Trophoblast cell (in vitro differentiated cells and primary cell): Measurements from ENCODE around the gene VOPP1.

ENCODE experiments used
- DNase-seq, 2 donors: peaks; one replicate each; pipeline ENCODE4 v3.0.0-alpha.2; 2016
- H2AFZ ChIP-seq: 2 replicates; pipeline ENCODE4 v1.6.1; 2013; ENCODE audit warnings: low read length, moderate library complexity, mild to moderate bottlenecking; ENCODE audit not compliant: insufficient read depth, poor library complexity
- H2AK5ac ChIP-seq: 2 replicates; pipeline ENCODE4 v1.6.1; 2013; ENCODE audit warnings: mild to moderate bottlenecking, low read length
- H2BK120ac ChIP-seq: 2 replicates; pipeline ENCODE4 v1.6.1; 2013; ENCODE audit warnings: low read length, mild to moderate bottlenecking, moderate library complexity; ENCODE audit not compliant: insufficient read depth, poor library complexity
- H2BK12ac ChIP-seq: 2 replicates; pipeline ENCODE4 v1.6.1; 2013; ENCODE audit warnings: mild to moderate bottlenecking, low read length, moderate library complexity
- H2BK5ac ChIP-seq: 2 replicates; pipeline ENCODE4 v1.6.1; 2013; ENCODE audit warnings: low read length, low read depth, moderate library complexity, mild to moderate bottlenecking; ENCODE audit not compliant: poor library complexity
- H3K14ac ChIP-seq: 2 replicates; pipeline ENCODE4 v1.6.1; 2013; ENCODE audit warnings: mild to moderate bottlenecking, low read length
- H3K18ac ChIP-seq: 2 replicates; pipeline ENCODE4 v1.6.1; 2013; ENCODE audit warnings: mild to moderate bottlenecking, low read length
- H3K23ac ChIP-seq: 2 replicates; pipeline ENCODE4 v1.6.1; 2013; ENCODE audit warnings: low read length
- H3K27ac ChIP-seq: 2 replicates; pipeline ENCODE4 v1.5.1; 2013; ENCODE audit warnings: low read depth, mild to moderate bottlenecking, inconsistent platforms, low read length, moderate library complexity
- H3K27me3 ChIP-seq: 2 replicates; pipeline ENCODE4 v1.6.1; 2013; ENCODE audit warnings: inconsistent platforms, mild to moderate bottlenecking, low read length, moderate library complexity; ENCODE audit not compliant: insufficient read depth
- H3K36me3 ChIP-seq, 2 experiments: 1 replicate in 1 of 2; 2 replicates in 1 of 2; pipeline ENCODE4 v1.6.1; 2013; ENCODE audit warnings: low read length in 2 of 2, mild to moderate bottlenecking in 2 of 2, moderate library complexity in 1 of 2; ENCODE audit not compliant: insufficient read depth in 2 of 2, control insufficient read depth in 1 of 2
- H3K4ac ChIP-seq: 2 replicates; pipeline ENCODE4 v1.6.1; 2013; ENCODE audit warnings: low read depth, mild to moderate bottlenecking, low read length, moderate library complexity
- H3K4me1 ChIP-seq, 2 experiments: 1 replicate in 1 of 2; 2 replicates in 1 of 2; pipeline ENCODE4 v1.6.1; 2013; ENCODE audit warnings: low read length in 2 of 2, mild to moderate bottlenecking in 2 of 2, moderate library complexity in 1 of 2; ENCODE audit not compliant: insufficient read depth in 2 of 2, control insufficient read depth in 1 of 2
- H3K4me2 ChIP-seq: 2 replicates; pipeline ENCODE4 v1.6.1; 2013; ENCODE audit warnings: inconsistent platforms, mild to moderate bottlenecking, low read length, moderate library complexity
- H3K4me3 ChIP-seq: 2 replicates; pipeline ENCODE4 v1.5.1; 2013; ENCODE audit warnings: mild to moderate bottlenecking, low read depth, low read length, inconsistent platforms
- H3K79me1 ChIP-seq: one replicate; pipeline ENCODE4 v1.6.1; 2013; ENCODE audit warnings: low read length
- H3K79me2 ChIP-seq: 2 replicates; pipeline ENCODE4 v1.6.1; 2013; ENCODE audit warnings: low read length, mild to moderate bottlenecking; ENCODE audit not compliant: control insufficient read depth, insufficient read depth, poor library complexity
- H3K9ac ChIP-seq: 2 replicates; pipeline ENCODE4 v1.6.1; 2013; ENCODE audit warnings: mild to moderate bottlenecking, low read length
- H3K9me3 ChIP-seq: 2 replicates; pipeline ENCODE4 v1.6.1; 2013; ENCODE audit warnings: low read depth, mild to moderate bottlenecking, control low read depth, inconsistent platforms, low read length; ENCODE audit not compliant: insufficient read depth
- H4K12ac ChIP-seq: 2 replicates; pipeline ENCODE4 v1.6.1; 2013; ENCODE audit warnings: low read depth, mild to moderate bottlenecking, low read length, moderate library complexity
- H4K8ac ChIP-seq: 2 replicates; pipeline ENCODE4 v1.6.1; 2013; ENCODE audit warnings: low read depth, mild to moderate bottlenecking, low read length, moderate library complexity
- H4K91ac ChIP-seq: one replicate; pipeline ENCODE4 v1.6.1; 2013; ENCODE audit warnings: low read depth, mild to moderate bottlenecking, low read length, moderate library complexity
- WGBS: extraction: QIAGEN DNeasy Blood & Tissue Kit; methylation state at CpG from one replicate; pipeline ENCODE4 v1.1.7; 2013; ENCODE audit warnings: missing lambda C conversion rate; ENCODE audit not compliant: insufficient read length, insufficient coverage; ENCODE audit errors: extremely low coverage; 5-methylcytosine and 5-hydroxymethylcytosine counted together

Gene VOPP1

GRCh38 chr7:55520426-55521140 is 51.7 kb downstream of the VOPP1 start:
- Histone ChIP-seq H3K36me3 (peaks cover 3 to 13% of the 10 kb centered on the region in 2 experiments), H3K9me3 (no peaks in the 10 kb centered on the region), H3K14ac (no peak overlapping the region), H3K18ac (no peak overlapping the region), H4K91ac (no peak overlapping the region), H3K27me3 (no peaks in the 10 kb centered on the region), H2BK5ac (no peak overlapping the region), H4K8ac (no peak overlapping the region), H3K4me1 (peaks cover 0 to 2% of the 10 kb centered on the region in 2 experiments), H2BK120ac (no peak overlapping the region), H4K12ac (no peak overlapping the region), H3K79me2 (no peaks in the 10 kb centered on the region), H3K23ac (no peak overlapping the region), H2BK12ac (no peak overlapping the region), H2AK5ac (no peak overlapping the region), H3K4ac (no peak overlapping the region), H2AFZ (no peak overlapping the region), H3K4me2 (no peak overlapping the region), H3K27ac (no peak overlapping the region), H3K9ac (no peak overlapping the region), H3K79me1 (no peaks in the 10 kb centered on the region), H3K4me3 (no peak overlapping the region)
- no peak for DNase-seq
- WGBS, result no CpG with 5 or more reads among the region's 13 CpGs

- Histone ChIP-seq H3K4me1 (peaks cover 0 to 4% of the 10 kb centered on the region in 2 experiments), H3K4me3 (no peak overlapping the region), H3K4me2 (no peak overlapping the region), H3K36me3 (peaks cover 3 to 14% of the 10 kb centered on the region in 2 experiments), H3K27ac (no peak overlapping the region), H3K27me3 (no peaks in the 10 kb centered on the region), H2BK120ac (no peak overlapping the region), H3K14ac (no peak overlapping the region), H2BK12ac (no peak overlapping the region), H4K91ac (no peak overlapping the region), H3K79me2 (no peaks in the 10 kb centered on the region), H3K79me1 (no peaks in the 10 kb centered on the region), H4K8ac (no peak overlapping the region), H2BK5ac (no peak overlapping the region), H3K23ac (no peak overlapping the region), H2AK5ac (no peak overlapping the region), H2AFZ (no peak overlapping the region), H3K9ac (no peak overlapping the region), H4K12ac (no peak overlapping the region), H3K18ac (no peak overlapping the region), H3K9me3 (no peaks in the 10 kb centered on the region), H3K4ac (no peak overlapping the region)
- WGBS, result no CpG with 5 or more reads among the region's 8 CpGs
- DNase-seq, result no peak
Observed at GRCh38 chr7:55518836-55519235, 53.5 kb downstream of the VOPP1 start.

- no CpG with 5 or more reads among the region's 15 CpGs for WGBS
Observed at GRCh38 chr7:55517936-55518689, 54.2 kb downstream of the VOPP1 start.

GRCh38 chr7:55517191-55517633 is 55.1 kb downstream of the VOPP1 start:
- no peak overlapping the region for H2BK12ac ChIP-seq
- no peaks in the 10 kb centered on the region for H3K79me2 ChIP-seq
- H3K14ac ChIP-seq, result no peak overlapping the region
- no peak overlapping the region for H3K27ac ChIP-seq
- H3K4me1 ChIP-seq, result peaks cover 0 to 4% of the 10 kb centered on the region in 2 experiments
- H3K9ac ChIP-seq, result no peak overlapping the region
- H2AFZ ChIP-seq, result no peak overlapping the region
- H4K8ac ChIP-seq, result no peak overlapping the region
- H3K4ac ChIP-seq, result no peak overlapping the region
- DNase-seq, result no peak
- H4K12ac ChIP-seq, result no peak overlapping the region
- no peak overlapping the region for H2AK5ac ChIP-seq
- no peak overlapping the region for H4K91ac ChIP-seq
- H3K4me2 ChIP-seq, result no peak overlapping the region
- no CpG with 5 or more reads among the region's 12 CpGs for WGBS
- H3K18ac ChIP-seq, result no peak overlapping the region
- H3K4me3 ChIP-seq, result no peak overlapping the region
- no peak overlapping the region for H2BK5ac ChIP-seq
- H3K36me3 ChIP-seq, result peaks cover 3 to 14% of the 10 kb centered on the region in 2 experiments
- H3K9me3 ChIP-seq, result no peaks in the 10 kb centered on the region
- no peaks in the 10 kb centered on the region for H3K79me1 ChIP-seq
- no peak overlapping the region for H2BK120ac ChIP-seq
- H3K23ac ChIP-seq, result no peak overlapping the region
- no peaks in the 10 kb centered on the region for H3K27me3 ChIP-seq

More at GRCh38 chr7:55517936-55518689, 54.2 kb downstream of the VOPP1 start:
- Histone ChIP-seq H3K18ac (no peak overlapping the region), H3K4me2 (no peak overlapping the region), H3K36me3 (peaks cover 3 to 14% of the 10 kb centered on the region in 2 experiments), H2AFZ (no peak overlapping the region), H4K8ac (no peak overlapping the region), H3K79me2 (no peaks in the 10 kb centered on the region), H3K27me3 (no peaks in the 10 kb centered on the region), H3K4ac (no peak overlapping the region), H2BK5ac (no peak overlapping the region), H3K4me1 (peaks cover 0 to 4% of the 10 kb centered on the region in 2 experiments), H3K4me3 (no peak overlapping the region), H2AK5ac (no peak overlapping the region), H4K12ac (no peak overlapping the region), H4K91ac (no peak overlapping the region), H2BK12ac (no peak overlapping the region), H2BK120ac (no peak overlapping the region), H3K23ac (no peak overlapping the region), H3K9me3 (no peaks in the 10 kb centered on the region), H3K9ac (no peak overlapping the region), H3K14ac (no peak overlapping the region), H3K27ac (no peak overlapping the region), H3K79me1 (no peaks in the 10 kb centered on the region)
- no peak for DNase-seq
